HEK293T (cell line): ENCODE measurements around the gene PODNL1.

Experiments
- CTCF ChIA-PET: fragments of 350-600 bp; formaldehyde crosslinking; extraction: SDS; loops from one replicate; lab custom pipeline; 2021; ENCODE audit warnings: antibody characterized with exemption, inconsistent platforms; lab: Yijun Ruan, JAX
- POLR2A ChIA-PET: fragments of 350-600 bp; formaldehyde crosslinking; extraction: SDS; loops from one replicate; lab custom pipeline; 2020; ENCODE audit warnings: antibody characterized with exemption, inconsistent platforms; lab: Yijun Ruan, JAX
- DNase-seq: peaks from one replicate; pipeline ENCODE4 v3.0.0; 2012; ENCODE audit warnings: mixed read lengths; ENCODE audit errors: extremely low spot score
- ARNT ChIP-seq: fragments of 450-650 bp; IDR thresholded peaks from 2 replicates; pipeline ENCODE4 v1.6.1; 2017; ENCODE audit warnings: mild to moderate bottlenecking
- BHLHE40 ChIP-seq: fragments of 450-650 bp; IDR thresholded peaks from 2 replicates; pipeline ENCODE4 v1.6.1; 2016; ENCODE audit warnings: mild to moderate bottlenecking, moderate library complexity, borderline replicate concordance
- CTBP1 ChIP-seq: fragments of 450-650 bp; IDR thresholded peaks from 2 replicates; pipeline ENCODE4 v1.6.1; 2016; ENCODE audit warnings: borderline replicate concordance
- ELF4 ChIP-seq: fragments of 450-650 bp; IDR thresholded peaks from 2 replicates; pipeline ENCODE4 v1.6.1; 2017; ENCODE audit warnings: antibody characterized with exemption
- FOXA1 ChIP-seq: fragments of 450-650 bp; IDR thresholded peaks from 2 replicates; pipeline ENCODE4 v1.6.1; 2016; ENCODE audit warnings: mild to moderate bottlenecking
- FOXK2 ChIP-seq: fragments of 450-650 bp; IDR thresholded peaks from 2 replicates; pipeline ENCODE4 v1.6.1; 2016; ENCODE audit warnings: mild to moderate bottlenecking
- FOXM1 ChIP-seq: fragments of 450-650 bp; IDR thresholded peaks from 2 replicates; pipeline ENCODE4 v1.6.1; 2017; ENCODE audit warnings: mild to moderate bottlenecking, borderline replicate concordance
- HDGF ChIP-seq: fragments of 450-650 bp; IDR thresholded peaks from 2 replicates; pipeline ENCODE4 v1.6.1; 2017; ENCODE audit warnings: antibody characterized with exemption, borderline replicate concordance
- L3MBTL2 ChIP-seq: fragments of 450-650 bp; conservative IDR thresholded peaks from 2 replicates; pipeline ENCODE4 v1.6.1; 2016; ENCODE audit warnings: mild to moderate bottlenecking
- LEF1 ChIP-seq: fragments of 450-650 bp; IDR thresholded peaks from 2 replicates; pipeline ENCODE4 v1.6.1; 2017; ENCODE audit warnings: mild to moderate bottlenecking, borderline replicate concordance
- NFRKB ChIP-seq: fragments of 450-650 bp; IDR thresholded peaks from 2 replicates; pipeline ENCODE4 v1.6.1; 2016; ENCODE audit warnings: mild to moderate bottlenecking, moderate library complexity
- SP1 ChIP-seq: fragments of 450-650 bp; IDR thresholded peaks from 2 replicates; pipeline ENCODE4 v1.6.1; 2017
- SUZ12 ChIP-seq: fragments of 450-650 bp; IDR thresholded peaks from 2 replicates; pipeline ENCODE4 v1.6.1; 2016; ENCODE audit warnings: mild to moderate bottlenecking
- TARDBP ChIP-seq: fragments of 450-650 bp; IDR thresholded peaks from 2 replicates; pipeline ENCODE4 v1.6.1; 2016
- ZNF384 ChIP-seq: fragments of 450-650 bp; IDR thresholded peaks from 2 replicates; pipeline ENCODE4 v1.6.1; 2016
- TF ChIP-seq, protein P1 (sequence below): fragments of 450-650 bp; IDR thresholded peaks from 2 replicates; pipeline ENCODE4 v1.6.1; 2016

The PODNL1 gene

GRCh38 chr19:13984875-13985741 is 46.9 kb upstream of the PODNL1 start:
- TF ChIP-seq TARDBP, result no peak
- TF ChIP-seq, protein P1, sequence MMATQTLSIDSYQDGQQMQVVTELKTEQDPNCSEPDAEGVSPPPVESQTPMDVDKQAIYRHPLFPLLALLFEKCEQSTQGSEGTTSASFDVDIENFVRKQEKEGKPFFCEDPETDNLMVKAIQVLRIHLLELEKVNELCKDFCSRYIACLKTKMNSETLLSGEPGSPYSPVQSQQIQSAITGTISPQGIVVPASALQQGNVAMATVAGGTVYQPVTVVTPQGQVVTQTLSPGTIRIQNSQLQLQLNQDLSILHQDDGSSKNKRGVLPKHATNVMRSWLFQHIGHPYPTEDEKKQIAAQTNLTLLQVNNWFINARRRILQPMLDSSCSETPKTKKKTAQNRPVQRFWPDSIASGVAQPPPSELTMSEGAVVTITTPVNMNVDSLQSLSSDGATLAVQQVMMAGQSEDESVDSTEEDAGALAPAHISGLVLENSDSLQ, result no peak
- no peak for TF ChIP-seq L3MBTL2
- no peak for TF ChIP-seq FOXK2
- no peak for TF ChIP-seq LEF1
- no peak for TF ChIP-seq BHLHE40
- no peak for TF ChIP-seq FOXM1
- TF ChIP-seq ARNT, result no peak
- no peak for TF ChIP-seq HDGF
- no peak for TF ChIP-seq NFRKB
- no peak for TF ChIP-seq CTBP1
- no peak for TF ChIP-seq ELF4
- no peak for TF ChIP-seq SP1
- no peak for TF ChIP-seq FOXA1
- TF ChIP-seq SUZ12, result no peak
- TF ChIP-seq ZNF384, result no peak
- DNase-seq, result no peak
- ChIA-PET CTCF (interaction anchor here (0.6 kb wide), 1 partner anchor 87 kb away, joined by 5 read pairs; no protein-coding TSS in a partner anchor), POLR2A (no interaction called here)

- ChIA-PET CTCF (no interaction called here), POLR2A (no interaction called here)
- no peak for TF ChIP-seq FOXA1
- TF ChIP-seq L3MBTL2, result no peak
- TF ChIP-seq SUZ12, result no peak
- no peak for TF ChIP-seq LEF1
- no peak for TF ChIP-seq HDGF
- TF ChIP-seq FOXK2, result no peak
- no peak for TF ChIP-seq FOXM1
- no peak for TF ChIP-seq ELF4
- TF ChIP-seq CTBP1, result no peak
- TF ChIP-seq ARNT, result no peak
- TF ChIP-seq, protein P1, result no peak
- no peak for TF ChIP-seq ZNF384
- no peak for TF ChIP-seq TARDBP
- no peak for TF ChIP-seq BHLHE40
- no peak for TF ChIP-seq NFRKB
- TF ChIP-seq SP1, result no peak
- no peak for DNase-seq
Observed at GRCh38 chr19:13984186-13984585, 46.0 kb upstream of the PODNL1 start.

GRCh38 chr19:13983213-13983889 is 45.1 kb upstream of the PODNL1 start:
- CTCF ChIA-PET, result no interaction called here
- no peak for DNase-seq
- TF ChIP-seq HDGF (no peak), CTBP1 (no peak), ELF4 (no peak), NFRKB (no peak), FOXM1 (no peak), SP1 (no peak), ARNT (no peak), FOXK2 (no peak), SUZ12 (no peak), TARDBP (no peak), LEF1 (no peak), ZNF384 (no peak), FOXA1 (no peak), L3MBTL2 (no peak), BHLHE40 (no peak)
- TF ChIP-seq, protein P1, result no peak
- POLR2A ChIA-PET, result interaction anchor here (0.6 kb wide), 1 partner anchor 93 kb away, joined by 3 read pairs; no protein-coding TSS in a partner anchor

- no peak for DNase-seq
- no peak for TF ChIP-seq CTBP1
- no peak for TF ChIP-seq LEF1
- no peak for TF ChIP-seq FOXK2
- TF ChIP-seq, protein P1, result no peak
- no peak for TF ChIP-seq ZNF384
- no peak for TF ChIP-seq L3MBTL2
- no peak for TF ChIP-seq TARDBP
- TF ChIP-seq SUZ12, result no peak
- no peak for TF ChIP-seq SP1
- CTCF ChIA-PET, result no interaction called here
- POLR2A ChIA-PET, result interaction anchor here (0.6 kb wide), 1 partner anchor 94 kb away, joined by 3 read pairs; no protein-coding TSS in a partner anchor
Observed at GRCh38 chr19:13982773-13983172, 44.6 kb upstream of the PODNL1 start.

GRCh38 chr19:13981988-13982501 is 43.8 kb upstream of the PODNL1 start:
- TF ChIP-seq ZNF384 (no peak), ARNT (no peak), HDGF (no peak), BHLHE40 (no peak), L3MBTL2 (no peak), FOXK2 (no peak), SUZ12 (no peak), ELF4 (no peak), TARDBP (no peak), SP1 (no peak), NFRKB (no peak), FOXA1 (no peak), FOXM1 (no peak), LEF1 (no peak), CTBP1 (no peak)
- TF ChIP-seq, protein P1, result no peak
- POLR2A ChIA-PET, result interaction anchor here (1.2 kb wide), 1 partner anchor 24 kb away, joined by 3 read pairs; the partner anchor contains the start of gene RFX1

More at GRCh38 chr19:13981988-13982501, 43.8 kb upstream of the PODNL1 start:
- CTCF ChIA-PET, result interaction anchor here (1.0 kb wide), 1 partner anchor 50 kb away, joined by 3 read pairs; the partner anchor contains the start of gene IL27RA
- DNase-seq, result no peak
